Right lobe of liver (tissue), 4 donors: ENCODE measurements around the gene GH1.

Source experiments
- CTCF ChIP-seq, 4 donors: fragments of 200-600 bp in 3 of 4; fragments of 450-650 bp in 1 of 4; IDR thresholded peaks; one replicate each; pipeline versions ENCODE4 v1.5.1 to v1.8.0; 2016 to 2022; ENCODE audit warnings: antibody characterized with exemption in 4 of 4, mild to moderate bottlenecking in 2 of 4
- POLR2A ChIP-seq: fragments of 450-650 bp; IDR thresholded peaks from one replicate; pipeline ENCODE4 v1.6.1; 2017; ENCODE audit warnings: antibody characterized with exemption, mild to moderate bottlenecking
- donor health status: DM: no; HTN: no; CAD: no.
- donor health status: DM: no; HTN: no; CAD: no.
- donor health status: DM: no; HTN: yes; CAD: no.

- TF ChIP-seq CTCF (IDR thresholded peaks at IDR 0.05) (no peak), POLR2A (no peak)
Measured at GRCh38 chr17:63930951-63931575, 12.4 kb upstream of the GH1 start.
